Parietal lobe (tissue), 1 donor: ENCODE data around the gene IRS4. TPM values are rescaled to one million over a fixed set of nuclear protein-coding genes. Genes with fewer than 3 reads are reported as not detected.

ENCODE experiments used
- total RNA-seq: library from RNA; depleted of rRNA; stranded (reverse); fragments of >200 nt; gene quantifications from one replicate; pipeline ENCODE4 v1.2.3, GENCODE V29; 2014

Gene IRS4
- 0.63 TPM for total RNA-seq

GRCh38 chrX:108736509-108737479, at the start of gene IRS4:
TSS of gene IRS4 (minus strand) at chrX:108736563.

